ENCODE results near the gene DENND4A. TPM values are rescaled to one million over a fixed set of nuclear protein-coding genes. Genes with fewer than 3 reads are reported as not detected.
"Not testable (repeated sequence)": the region's sequence is repeated elsewhere in the genome, so short reads cannot be mapped to it uniquely, and the experiment has no call there.

DENND4A gene
- total RNA-seq, 1 donor from 2014 or later: 8.5 TPM

DNA sequence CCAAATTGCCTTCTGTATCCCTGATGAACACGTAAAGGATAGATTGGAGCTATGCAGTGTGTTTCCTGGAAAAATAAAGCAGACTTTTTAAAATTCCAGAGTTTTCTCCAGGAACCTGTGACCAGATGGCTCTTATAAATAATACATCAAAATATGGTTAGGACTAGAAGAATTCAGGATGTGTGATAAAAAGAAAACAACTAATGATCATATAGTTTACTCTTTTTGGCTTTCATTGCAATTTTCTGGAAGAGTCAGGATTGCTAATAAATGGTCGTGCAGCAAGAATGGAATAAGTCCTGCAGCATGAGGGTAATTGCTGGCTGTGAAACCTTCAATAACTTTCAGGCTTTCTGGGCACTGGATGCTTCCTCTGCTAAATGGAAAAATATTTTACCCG, 30.2 kb upstream of the DENND4A start:
- no peaks in the 10 kb centered on the region for H3K36me3 ChIP-seq (ENCODE audit: control insufficient read depth, insufficient read depth, low read length)
- no peak overlapping the region for H3K4me3 ChIP-seq (ENCODE audit: low read depth, low read length)
- no peak for DNase-seq (ENCODE audit: low read depth)
- H3K27me3 ChIP-seq (ENCODE audit: control insufficient read depth, insufficient read depth, low read length): no peaks in the 10 kb centered on the region
- TF ChIP-seq, protein P1, sequence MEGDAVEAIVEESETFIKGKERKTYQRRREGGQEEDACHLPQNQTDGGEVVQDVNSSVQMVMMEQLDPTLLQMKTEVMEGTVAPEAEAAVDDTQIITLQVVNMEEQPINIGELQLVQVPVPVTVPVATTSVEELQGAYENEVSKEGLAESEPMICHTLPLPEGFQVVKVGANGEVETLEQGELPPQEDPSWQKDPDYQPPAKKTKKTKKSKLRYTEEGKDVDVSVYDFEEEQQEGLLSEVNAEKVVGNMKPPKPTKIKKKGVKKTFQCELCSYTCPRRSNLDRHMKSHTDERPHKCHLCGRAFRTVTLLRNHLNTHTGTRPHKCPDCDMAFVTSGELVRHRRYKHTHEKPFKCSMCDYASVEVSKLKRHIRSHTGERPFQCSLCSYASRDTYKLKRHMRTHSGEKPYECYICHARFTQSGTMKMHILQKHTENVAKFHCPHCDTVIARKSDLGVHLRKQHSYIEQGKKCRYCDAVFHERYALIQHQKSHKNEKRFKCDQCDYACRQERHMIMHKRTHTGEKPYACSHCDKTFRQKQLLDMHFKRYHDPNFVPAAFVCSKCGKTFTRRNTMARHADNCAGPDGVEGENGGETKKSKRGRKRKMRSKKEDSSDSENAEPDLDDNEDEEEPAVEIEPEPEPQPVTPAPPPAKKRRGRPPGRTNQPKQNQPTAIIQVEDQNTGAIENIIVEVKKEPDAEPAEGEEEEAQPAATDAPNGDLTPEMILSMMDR (IDR thresholded peaks at IDR 0.05; ENCODE audit: insufficient read depth, low read length, poor library complexity, severe bottlenecking): no peak

DNA sequence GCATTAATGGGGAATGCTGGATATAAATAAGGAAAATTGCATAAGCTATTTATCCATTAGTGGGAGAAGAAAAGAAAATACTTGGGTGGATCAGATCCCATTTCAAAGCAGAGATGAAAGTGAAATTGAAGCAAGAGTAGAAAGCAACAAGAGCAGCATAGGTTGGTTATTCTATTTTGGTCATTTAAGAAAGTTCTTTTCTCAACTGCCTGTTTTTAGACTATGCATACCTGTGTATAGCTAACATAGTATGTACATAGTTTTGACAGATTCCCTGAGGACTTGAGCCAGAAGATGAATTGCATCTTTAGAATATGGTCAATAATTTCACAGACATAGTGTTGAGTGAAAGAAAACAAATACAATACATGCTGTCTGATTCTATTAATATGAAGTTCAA, 29.0 kb upstream of the DENND4A start:
- H3K36me3 ChIP-seq (ENCODE audit: control insufficient read depth, insufficient read depth, low read length): no peaks in the 10 kb centered on the region
- no peak for DNase-seq (ENCODE audit: low read depth)

DNA sequence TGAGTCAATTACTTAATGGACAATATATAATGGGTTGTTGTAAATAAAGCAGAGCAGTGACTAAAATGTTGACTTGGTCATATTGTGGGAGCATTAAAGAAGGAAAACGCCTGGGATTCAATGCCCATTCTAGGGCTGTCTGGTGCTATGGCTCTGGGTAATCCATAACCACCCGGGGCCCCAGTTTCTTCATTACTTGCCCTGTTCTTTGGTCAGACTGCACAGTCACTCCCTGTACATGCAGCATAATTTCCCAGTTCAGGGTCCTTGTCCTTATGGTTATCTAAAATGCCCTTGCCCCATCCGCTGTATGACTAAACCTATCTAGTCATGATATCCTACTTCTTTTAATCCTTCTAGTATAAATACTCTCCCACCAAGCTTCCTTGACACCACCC, 27.5 kb upstream of the DENND4A start:
- H3K27me3 ChIP-seq (ENCODE audit: control insufficient read depth, insufficient read depth, low read length): no peaks in the 10 kb centered on the region
- DNase-seq (ENCODE audit: low read depth): no peak
- no peak overlapping the region for H3K4me3 ChIP-seq (ENCODE audit: low read depth, low read length)
- TF ChIP-seq, protein P1 (IDR thresholded peaks at IDR 0.05; ENCODE audit: insufficient read depth, low read length, poor library complexity, severe bottlenecking): no peak
- no peaks in the 10 kb centered on the region for H3K36me3 ChIP-seq (ENCODE audit: control insufficient read depth, insufficient read depth, low read length)

More for the DNA sequence above, 29.0 kb upstream of the DENND4A start:
- TF ChIP-seq, protein P1 (IDR thresholded peaks at IDR 0.05; ENCODE audit: insufficient read depth, low read length, poor library complexity, severe bottlenecking): no peak
- Histone ChIP-seq H3K4me3 (ENCODE audit: low read depth, low read length) (no peak overlapping the region), H3K27me3 (ENCODE audit: control insufficient read depth, insufficient read depth, low read length) (no peaks in the 10 kb centered on the region)

DNA sequence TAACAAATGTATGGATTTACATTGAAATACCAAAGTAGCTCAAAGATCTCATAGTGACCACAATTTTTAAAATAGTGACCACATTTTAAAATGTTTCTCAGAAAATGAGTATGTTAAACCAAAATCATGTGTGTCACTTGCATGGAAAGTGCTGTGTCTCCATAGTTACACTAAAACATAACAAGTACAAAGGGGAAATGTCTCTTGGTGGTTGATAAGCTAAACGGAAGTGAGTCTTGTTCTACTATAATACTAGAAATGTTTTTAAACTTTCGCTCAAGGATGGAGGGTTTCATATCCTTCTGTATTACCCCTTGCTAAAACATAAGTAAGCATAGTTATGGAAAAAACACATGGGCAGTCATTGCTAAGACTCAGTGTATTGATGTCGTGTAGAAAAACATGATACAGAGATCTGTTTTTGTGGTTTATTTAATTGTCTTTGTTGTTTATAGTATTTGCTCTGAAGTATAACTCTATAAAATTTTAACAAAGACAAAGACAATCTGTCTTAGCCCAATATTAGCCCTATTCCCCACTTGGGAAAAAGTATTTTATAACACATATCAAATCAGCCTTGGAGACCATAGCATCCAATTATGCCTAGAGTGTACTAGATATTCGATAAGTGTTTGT, 27.0 kb upstream of the DENND4A start:
- TF ChIP-seq, protein P1 (IDR thresholded peaks at IDR 0.05; ENCODE audit: insufficient read depth, low read length, poor library complexity, severe bottlenecking): no peak
- Histone ChIP-seq H3K36me3 (ENCODE audit: control insufficient read depth, insufficient read depth, low read length) (no peaks in the 10 kb centered on the region), H3K4me3 (ENCODE audit: low read depth, low read length) (no peak overlapping the region), H3K27me3 (ENCODE audit: control insufficient read depth, insufficient read depth, low read length) (no peaks in the 10 kb centered on the region)
- no peak for DNase-seq (ENCODE audit: low read depth)

GRCh38 chr15:65816441-65816840, 24.3 kb upstream of the DENND4A start:
- Histone ChIP-seq H3K36me3 (ENCODE audit: control insufficient read depth, insufficient read depth, low read length) (no peaks in the 10 kb centered on the region), H3K4me3 (ENCODE audit: low read depth, low read length) (no peak overlapping the region), H3K27me3 (ENCODE audit: control insufficient read depth, insufficient read depth, low read length) (no peaks in the 10 kb centered on the region)
- TF ChIP-seq, protein P1 (IDR thresholded peaks at IDR 0.05; ENCODE audit: insufficient read depth, low read length, poor library complexity, severe bottlenecking): no peak
- no peak for DNase-seq (ENCODE audit: low read depth)

DNA sequence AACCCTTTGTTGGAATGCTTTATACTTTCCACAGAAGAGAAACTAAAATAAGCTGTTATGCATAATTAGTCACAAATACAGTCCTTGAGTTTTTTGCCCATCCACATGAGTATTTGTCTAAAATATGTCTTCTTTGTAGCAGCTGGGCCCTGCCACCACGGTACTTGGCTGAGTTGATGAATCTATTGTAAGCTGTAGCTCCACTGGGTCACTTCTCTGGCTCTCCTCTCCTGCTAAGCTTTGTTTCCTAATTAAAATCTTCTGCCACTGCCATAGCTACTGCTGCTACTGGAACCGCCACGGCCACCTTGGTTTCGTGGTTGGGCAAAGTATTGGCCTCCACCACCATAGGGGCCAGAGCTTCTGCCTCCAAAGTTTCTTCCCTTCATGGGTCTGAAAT, 23.9 kb upstream of the DENND4A start:
- not testable (repeated sequence) for DNase-seq (ENCODE audit: low read depth); H3K27me3 ChIP-seq (ENCODE audit: control insufficient read depth, insufficient read depth, low read length); H3K4me3 ChIP-seq (ENCODE audit: low read depth, low read length); H3K36me3 ChIP-seq (ENCODE audit: control insufficient read depth, insufficient read depth, low read length)

DNA sequence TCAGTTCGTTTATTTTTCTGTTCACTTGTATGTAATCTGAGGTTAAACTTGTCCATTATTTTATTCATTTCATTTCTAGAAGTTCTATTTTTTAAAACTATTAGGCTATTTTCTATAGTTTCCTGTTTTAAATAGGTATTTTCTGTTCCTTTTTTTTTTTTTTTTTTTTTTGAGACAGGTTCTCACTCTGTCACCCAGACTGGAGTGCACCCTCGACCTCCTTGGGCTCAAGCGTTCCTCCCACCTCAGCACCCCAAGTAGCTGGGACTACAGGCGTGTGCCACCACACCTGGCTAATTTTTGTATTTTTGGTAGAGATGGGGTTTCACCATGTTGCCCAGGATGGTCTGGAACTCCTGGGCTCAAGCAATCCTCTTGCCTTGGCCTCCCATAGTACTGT, 22.2 kb upstream of the DENND4A start:
- not testable (repeated sequence) for H3K27me3 ChIP-seq (ENCODE audit: control insufficient read depth, insufficient read depth, low read length); H3K36me3 ChIP-seq (ENCODE audit: control insufficient read depth, insufficient read depth, low read length); DNase-seq (ENCODE audit: low read depth); H3K4me3 ChIP-seq (ENCODE audit: low read depth, low read length)
